Mesodermal cell (in vitro differentiated cells): ENCODE data around the gene HMGCS2.
"Not testable (repeated sequence)": the region's sequence is repeated elsewhere in the genome, so short reads cannot be mapped to it uniquely, and the experiment has no call there.

Experiments used
- H3K27ac ChIP-seq: 2 replicates; pipeline ENCODE4 v1.7.0; 2013; ENCODE audit warnings: mild to moderate bottlenecking, low read depth, low read length, moderate library complexity; ENCODE audit not compliant: severe bottlenecking
- H3K36me3 ChIP-seq: 2 replicates; pipeline ENCODE4 v1.7.1; 2013; ENCODE audit warnings: mild to moderate bottlenecking, low read length, moderate library complexity; ENCODE audit not compliant: control insufficient read depth, insufficient read depth
- H3K4me1 ChIP-seq: one replicate; pipeline ENCODE4 v1.7.1; 2013; ENCODE audit warnings: mild to moderate bottlenecking, low read length; ENCODE audit not compliant: insufficient read depth, control insufficient read depth, poor library complexity, severe bottlenecking
- H3K4me3 ChIP-seq: 2 replicates; pipeline ENCODE4 v1.7.0; 2013; ENCODE audit warnings: low read length, control low read depth, mild to moderate bottlenecking; ENCODE audit not compliant: insufficient read depth, poor library complexity, severe bottlenecking; ENCODE audit errors: extremely low read depth
- H3K9me3 ChIP-seq: 2 replicates; pipeline ENCODE4 v1.7.1; 2013; ENCODE audit warnings: mild to moderate bottlenecking, low read length, moderate library complexity; ENCODE audit not compliant: control insufficient read depth
- WGBS, 2 experiments: methylation state at CpG; one replicate each; pipeline ENCODE4 v1.1.5; 2013; ENCODE audit warnings: missing lambda C conversion rate in 2 of 2; ENCODE audit not compliant: insufficient coverage in 2 of 2; 5-methylcytosine and 5-hydroxymethylcytosine counted together

Gene HMGCS2

GRCh38 chr1:119790451-119791198 lies 21.9 kb upstream of the HMGCS2 start:
- WGBS, 2 experiments, result 87 to 93% methylated on average over 3 of the region's 9 CpGs

GRCh38 chr1:119787776-119788175 lies 19.1 kb upstream of the HMGCS2 start:
- H3K4me1 ChIP-seq, result no peaks in the 10 kb centered on the region
- no peak overlapping the region for H3K27ac ChIP-seq
- H3K9me3 ChIP-seq, result no peaks in the 10 kb centered on the region
- 0% methylated on average over 1 of the region's 2 CpGs; no CpG with 5 or more reads in 1 of the 2 experiments for WGBS, 2 experiments
- no peaks in the 10 kb centered on the region for H3K36me3 ChIP-seq
- no peak overlapping the region for H3K4me3 ChIP-seq

More at GRCh38 chr1:119790451-119791198, 21.9 kb upstream of the HMGCS2 start:
- H3K27ac ChIP-seq, result no peak overlapping the region
- no peaks in the 10 kb centered on the region for H3K9me3 ChIP-seq
- H3K4me1 ChIP-seq, result no peaks in the 10 kb centered on the region
- H3K36me3 ChIP-seq, result no peaks in the 10 kb centered on the region
- H3K4me3 ChIP-seq, result no peak overlapping the region

GRCh38 chr1:119786473-119787050 lies 17.9 kb upstream of the HMGCS2 start:
- H3K4me3 ChIP-seq, H3K9me3 ChIP-seq, H3K27ac ChIP-seq, H3K4me1 ChIP-seq, H3K36me3 ChIP-seq: not testable (repeated sequence)
- 93% methylated on average over 2 of the region's 4 CpGs; no CpG with 5 or more reads in 1 of the 2 experiments for WGBS, 2 experiments

GRCh38 chr1:119786046-119786445 lies 17.3 kb upstream of the HMGCS2 start:
- not testable (repeated sequence) for H3K27ac ChIP-seq, H3K4me1 ChIP-seq

GRCh38 chr1:119784191-119784781 lies 15.6 kb upstream of the HMGCS2 start:
- Histone ChIP-seq H3K36me3 (no peaks in the 10 kb centered on the region), H3K9me3 (no peaks in the 10 kb centered on the region), H3K4me1 (peaks cover 4% of the 10 kb centered on the region), H3K4me3 (no peak overlapping the region), H3K27ac (no peak overlapping the region)
- WGBS, 2 experiments, result 86 to 100% methylated on average over 1 of the region's 3 CpGs

More at GRCh38 chr1:119786046-119786445, 17.3 kb upstream of the HMGCS2 start:
- not testable (repeated sequence) for H3K36me3 ChIP-seq, H3K9me3 ChIP-seq, H3K4me3 ChIP-seq
- 100% methylated on average over 1 of the region's 7 CpGs; no CpG with 5 or more reads in 1 of the 2 experiments for WGBS, 2 experiments

- Histone ChIP-seq H3K4me1 (peaks cover 7% of the 10 kb centered on the region), H3K9me3 (no peaks in the 10 kb centered on the region), H3K36me3 (no peaks in the 10 kb centered on the region), H3K27ac (no peak overlapping the region), H3K4me3 (no peak overlapping the region)
- 91 to 96% methylated on average over 3 to 5 of the region's 6 CpGs for WGBS, 2 experiments
Measured at GRCh38 chr1:119783354-119784185, 14.9 kb upstream of the HMGCS2 start.

- H3K9me3 ChIP-seq, result no peaks in the 10 kb centered on the region
- H3K36me3 ChIP-seq, result no peaks in the 10 kb centered on the region
- 82 to 96% methylated on average over 3 to 4 of the region's 7 CpGs for WGBS, 2 experiments
- no peak overlapping the region for H3K4me3 ChIP-seq
- no peak overlapping the region for H3K27ac ChIP-seq
- H3K4me1 ChIP-seq, result peaks cover 7% of the 10 kb centered on the region
Measured at GRCh38 chr1:119782631-119783325, 14.1 kb upstream of the HMGCS2 start.

- Histone ChIP-seq H3K27ac (no peak overlapping the region), H3K4me1 (peaks cover 7% of the 10 kb centered on the region), H3K36me3 (no peaks in the 10 kb centered on the region), H3K9me3 (no peaks in the 10 kb centered on the region), H3K4me3 (no peak overlapping the region)
- 74 to 79% methylated on average over 6 to 7 of the region's 11 CpGs for WGBS, 2 experiments
Measured at GRCh38 chr1:119781434-119782210, 12.9 kb upstream of the HMGCS2 start.

- Histone ChIP-seq H3K4me3 (no peak overlapping the region), H3K4me1 (peaks cover 7% of the 10 kb centered on the region), H3K36me3 (no peaks in the 10 kb centered on the region), H3K9me3 (no peaks in the 10 kb centered on the region), H3K27ac (peak overlapping the region; percentile 45)
- 73 to 79% methylated on average over 4 to 5 of the region's 5 CpGs for WGBS, 2 experiments
Measured at GRCh38 chr1:119779869-119780356, 11.2 kb upstream of the HMGCS2 start.
